ENCODE measurements around the gene PGAM5.

The PGAM5 gene

DNA sequence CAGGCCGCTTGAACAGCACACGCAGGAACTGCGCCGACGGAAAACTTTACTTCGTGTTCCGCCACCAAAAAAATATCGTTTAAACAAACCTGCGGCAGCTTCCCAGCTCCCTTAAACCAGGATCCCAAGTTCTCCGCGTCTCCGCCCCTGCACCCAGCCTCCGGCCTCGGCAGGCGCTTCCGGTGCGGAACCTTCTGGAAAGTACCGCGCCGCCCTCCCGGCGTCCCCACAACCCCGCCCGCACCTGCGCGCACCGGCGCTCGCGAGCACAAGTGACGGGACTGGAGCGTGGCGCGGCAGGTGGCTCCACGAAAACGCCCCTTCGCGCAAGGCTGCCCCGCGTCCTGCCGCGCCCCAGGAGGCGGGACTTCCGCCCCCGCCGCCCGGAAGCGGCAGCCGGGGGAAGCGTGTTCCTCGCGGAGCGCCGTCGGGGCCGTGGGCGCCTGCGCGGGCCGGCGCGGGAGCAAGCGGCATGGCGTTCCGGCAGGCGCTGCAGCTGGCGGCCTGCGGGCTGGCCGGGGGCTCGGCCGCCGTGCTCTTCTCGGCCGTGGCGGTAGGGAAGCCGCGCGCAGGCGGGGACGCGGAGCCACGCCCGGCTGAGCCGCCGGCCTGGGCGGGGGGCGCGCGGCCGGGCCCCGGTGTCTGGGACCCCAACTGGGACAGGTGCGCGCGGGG lies at the start of gene PGAM5:
Gene PGAM5, plus strand, starts transcription at position 438 of the 675 bp plus-strand sequence. Its CDS starts 35 bp downstream, at position 473.
- TF ChIP-seq, protein P1, sequence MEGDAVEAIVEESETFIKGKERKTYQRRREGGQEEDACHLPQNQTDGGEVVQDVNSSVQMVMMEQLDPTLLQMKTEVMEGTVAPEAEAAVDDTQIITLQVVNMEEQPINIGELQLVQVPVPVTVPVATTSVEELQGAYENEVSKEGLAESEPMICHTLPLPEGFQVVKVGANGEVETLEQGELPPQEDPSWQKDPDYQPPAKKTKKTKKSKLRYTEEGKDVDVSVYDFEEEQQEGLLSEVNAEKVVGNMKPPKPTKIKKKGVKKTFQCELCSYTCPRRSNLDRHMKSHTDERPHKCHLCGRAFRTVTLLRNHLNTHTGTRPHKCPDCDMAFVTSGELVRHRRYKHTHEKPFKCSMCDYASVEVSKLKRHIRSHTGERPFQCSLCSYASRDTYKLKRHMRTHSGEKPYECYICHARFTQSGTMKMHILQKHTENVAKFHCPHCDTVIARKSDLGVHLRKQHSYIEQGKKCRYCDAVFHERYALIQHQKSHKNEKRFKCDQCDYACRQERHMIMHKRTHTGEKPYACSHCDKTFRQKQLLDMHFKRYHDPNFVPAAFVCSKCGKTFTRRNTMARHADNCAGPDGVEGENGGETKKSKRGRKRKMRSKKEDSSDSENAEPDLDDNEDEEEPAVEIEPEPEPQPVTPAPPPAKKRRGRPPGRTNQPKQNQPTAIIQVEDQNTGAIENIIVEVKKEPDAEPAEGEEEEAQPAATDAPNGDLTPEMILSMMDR (IDR thresholded peaks at IDR 0.05), result peak; percentile 7; the same call in 1 of the 2 replicates
- no peak for TF ChIP-seq ZFX (IDR thresholded peaks at IDR 0.05; ENCODE audit: borderline replicate concordance)
- H3K27ac ChIP-seq, result peak within 1 kb of the TSS; percentile 98

- H3K27ac ChIP-seq, result no peak overlapping the region
- no peak for TF ChIP-seq ZFX (IDR thresholded peaks at IDR 0.05; ENCODE audit: borderline replicate concordance)
- TF ChIP-seq, protein P1 (IDR thresholded peaks at IDR 0.05), result no peak
Observed at GRCh38 chr12:132660996-132661395, 49.6 kb upstream of the PGAM5 start.

GRCh38 chr12:132661972-132662371 lies 48.7 kb upstream of the PGAM5 start:
- TF ChIP-seq, protein P1 (IDR thresholded peaks at IDR 0.05), result no peak
- no peak for TF ChIP-seq ZFX (IDR thresholded peaks at IDR 0.05; ENCODE audit: borderline replicate concordance)
- no peak overlapping the region for H3K27ac ChIP-seq

- H3K27ac ChIP-seq, result no peak overlapping the region
- TF ChIP-seq, protein P1 (IDR thresholded peaks at IDR 0.05), result no peak
- no peak for TF ChIP-seq ZFX (IDR thresholded peaks at IDR 0.05; ENCODE audit: borderline replicate concordance)
Observed at GRCh38 chr12:132662901-132663755, 47.5 kb upstream of the PGAM5 start.

- TF ChIP-seq, protein P1 (IDR thresholded peaks at IDR 0.05), result no peak
- no peak for TF ChIP-seq ZFX (IDR thresholded peaks at IDR 0.05; ENCODE audit: borderline replicate concordance)
- no peak overlapping the region for H3K27ac ChIP-seq
Observed at GRCh38 chr12:132664206-132665148, 46.2 kb upstream of the PGAM5 start.

DNA sequence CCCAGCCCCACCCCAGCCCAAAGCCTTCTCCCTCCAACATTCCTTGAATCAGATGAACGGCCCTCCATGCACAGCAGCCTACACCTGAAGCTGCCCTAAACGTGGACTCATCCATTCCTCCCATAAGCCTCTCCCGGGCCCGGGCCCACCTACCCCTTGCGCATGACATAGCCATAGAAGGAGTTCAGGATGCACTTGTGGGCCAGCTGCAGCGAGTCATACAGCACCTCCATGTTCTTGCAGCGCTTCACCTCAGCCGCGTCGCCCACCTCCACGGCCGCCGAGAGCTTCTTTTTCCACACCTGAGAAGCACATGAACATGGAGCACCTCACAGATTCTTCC lies 45.5 kb upstream of the PGAM5 start:
- H3K27ac ChIP-seq, result no peak overlapping the region
- TF ChIP-seq, protein P1 (IDR thresholded peaks at IDR 0.05), result no peak
- TF ChIP-seq ZFX (IDR thresholded peaks at IDR 0.05; ENCODE audit: borderline replicate concordance), result no peak
